T-helper 2 cell treated with Interferon-gamma antibody and Interleukin-4, amounts not matched to agents 5 μg/mL and 100 μg/mL, for 36 hours (primary cell): ENCODE measurements around the gene CTSK.

Experiments
- DNase-seq: peaks from one replicate; pipeline ENCODE4 v3.0.0; 2021; ENCODE audit warnings: low spot score
- H3K27ac Mint-ChIP-seq: one replicate; pipeline ENCODE4 v1.8.0; 2021; ENCODE audit warnings: mild to moderate bottlenecking, mixed read lengths
- H3K27me3 Mint-ChIP-seq: one replicate; pipeline ENCODE4 v1.8.0; 2021; ENCODE audit warnings: low read depth, mixed read lengths
- H3K36me3 Mint-ChIP-seq: one replicate; pipeline ENCODE4 v1.8.0; 2021; ENCODE audit warnings: low read depth, mixed read lengths
- H3K4me1 Mint-ChIP-seq: one replicate; pipeline ENCODE4 v1.8.0; 2021; ENCODE audit warnings: low read depth, mixed read lengths
- H3K4me3 Mint-ChIP-seq: one replicate; pipeline ENCODE4 v1.8.0; 2022; ENCODE audit warnings: mild to moderate bottlenecking, moderate library complexity, mixed read lengths
- H3K9me3 Mint-ChIP-seq: one replicate; pipeline ENCODE4 v1.8.0; 2021; ENCODE audit warnings: mixed read lengths

Gene CTSK

DNA sequence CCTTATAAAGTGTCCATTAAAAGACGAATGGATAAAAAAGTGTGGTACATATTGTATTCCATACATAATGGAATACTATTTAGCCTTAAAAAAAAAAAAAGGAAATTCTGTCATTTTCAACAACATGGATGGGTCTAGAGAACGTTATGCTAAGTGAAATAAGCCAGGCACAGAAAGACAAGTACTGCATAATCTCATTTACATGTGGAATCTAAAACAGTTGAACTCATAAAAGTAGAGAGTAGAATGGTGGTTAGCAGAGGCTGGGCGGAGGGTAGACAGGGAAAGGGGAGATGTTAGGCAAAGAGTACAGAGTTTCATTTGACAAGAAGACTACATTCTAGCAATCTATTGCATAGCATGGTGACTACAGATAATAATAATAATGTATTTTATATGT lies 45.0 kb downstream of the CTSK start:
- Mint-ChIP-seq H3K27me3 (no peaks in the 10 kb centered on the region), H3K4me3 (peak overlapping the region; percentile 14), H3K4me1 (peaks cover 37% of the 10 kb centered on the region), H3K27ac (peak overlapping the region; percentile 0), H3K9me3 (peaks cover 6% of the 10 kb centered on the region), H3K36me3 (peaks cover 44% of the 10 kb centered on the region)
- no peak for DNase-seq

DNA sequence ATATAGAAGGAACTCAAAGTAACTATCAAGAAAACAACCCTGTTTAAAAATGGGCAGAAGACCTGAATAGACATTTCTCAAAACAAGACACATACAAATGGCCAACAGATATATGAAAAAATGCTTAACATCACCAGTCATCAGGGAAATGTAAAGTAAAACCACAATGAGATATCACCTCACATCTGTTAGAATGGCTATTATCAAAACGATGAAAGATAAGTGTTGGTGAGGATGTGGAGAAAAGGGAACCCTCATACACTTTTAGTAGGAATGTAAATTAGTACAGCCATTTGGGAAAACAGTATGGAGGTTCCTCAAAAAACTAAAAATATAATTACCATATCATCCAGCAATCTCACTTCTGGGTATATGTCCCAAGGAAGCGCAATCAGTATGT lies 45.5 kb downstream of the CTSK start:
- Mint-ChIP-seq H3K27ac (no peak overlapping the region), H3K4me1 (peaks cover 37% of the 10 kb centered on the region), H3K27me3 (no peaks in the 10 kb centered on the region), H3K9me3 (peaks cover 6% of the 10 kb centered on the region), H3K4me3 (peak overlapping the region; percentile 14), H3K36me3 (peaks cover 49% of the 10 kb centered on the region)
- DNase-seq = no peak

DNA sequence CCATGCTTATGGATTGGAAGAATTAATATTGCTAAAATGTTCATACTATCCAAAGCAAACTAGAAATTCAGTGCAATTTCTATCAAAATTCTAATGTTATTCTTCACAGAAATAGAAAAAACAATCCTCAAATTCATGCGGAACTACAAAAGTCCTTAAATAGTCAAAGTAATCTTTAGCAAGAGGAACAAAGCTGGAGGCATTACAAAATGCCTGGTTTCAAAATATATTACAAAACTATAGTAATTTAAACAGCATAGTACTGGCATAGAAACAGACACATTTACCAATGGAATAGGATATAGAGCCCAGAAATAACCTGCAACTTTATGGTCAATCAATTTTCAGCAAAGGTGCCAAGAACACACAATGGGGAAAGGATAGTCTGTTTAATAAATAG lies 46.3 kb downstream of the CTSK start:
- no peak overlapping the region for H3K4me3 Mint-ChIP-seq
- no peak for DNase-seq
- peaks cover 6% of the 10 kb centered on the region for H3K9me3 Mint-ChIP-seq
- H3K27me3 Mint-ChIP-seq = no peaks in the 10 kb centered on the region
- H3K27ac Mint-ChIP-seq = no peak overlapping the region
- peaks cover 31% of the 10 kb centered on the region for H3K4me1 Mint-ChIP-seq
- H3K36me3 Mint-ChIP-seq = peaks cover 52% of the 10 kb centered on the region

DNA sequence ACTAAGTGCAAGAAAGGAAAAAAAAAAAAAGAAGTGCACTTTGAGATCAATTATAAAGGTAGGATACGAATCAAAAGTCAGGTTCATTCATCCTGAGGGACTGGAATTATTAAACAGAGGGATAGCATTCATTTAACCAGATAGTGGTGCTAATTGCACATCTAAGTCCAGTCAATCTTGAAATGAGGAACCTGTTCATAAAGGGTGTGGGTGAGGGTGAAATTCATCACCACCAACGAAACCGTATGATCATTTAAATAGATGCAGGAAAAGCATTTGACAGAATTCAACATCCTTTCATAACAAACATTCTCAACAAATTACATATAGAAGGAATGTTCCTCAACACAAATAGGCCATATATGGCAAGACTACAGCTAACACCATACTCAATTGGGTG lies 48.0 kb downstream of the CTSK start:
- no peak overlapping the region for H3K27ac Mint-ChIP-seq
- peaks cover 6% of the 10 kb centered on the region for H3K9me3 Mint-ChIP-seq
- H3K36me3 Mint-ChIP-seq = peaks cover 53% of the 10 kb centered on the region
- H3K27me3 Mint-ChIP-seq = no peaks in the 10 kb centered on the region
- no peak for DNase-seq
- H3K4me3 Mint-ChIP-seq = no peak overlapping the region
- peaks cover 28% of the 10 kb centered on the region for H3K4me1 Mint-ChIP-seq

DNA sequence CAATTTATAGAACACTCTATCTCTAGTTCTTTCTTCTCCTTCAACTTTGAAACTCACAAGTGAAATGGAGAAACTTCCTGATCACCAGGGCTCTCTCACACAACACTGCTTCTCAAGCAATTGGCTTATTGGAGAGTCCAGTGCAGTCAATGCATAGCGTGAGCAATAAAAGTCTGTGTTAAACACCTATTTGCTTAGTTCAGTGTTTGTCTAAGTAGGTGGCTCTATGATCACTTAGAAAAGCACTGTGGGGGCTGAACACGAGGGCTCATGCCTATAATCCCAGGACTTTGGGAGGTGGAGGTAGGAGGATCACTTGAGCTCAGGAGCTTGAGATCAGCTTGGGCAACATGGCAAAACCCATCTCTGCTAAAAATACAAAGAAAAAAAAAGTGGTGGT lies 54.6 kb downstream of the CTSK start:
- Mint-ChIP-seq H3K4me3 (no peak overlapping the region), H3K9me3 (no peaks in the 10 kb centered on the region), H3K27me3 (no peaks in the 10 kb centered on the region), H3K27ac (no peak overlapping the region), H3K4me1 (peaks cover 12% of the 10 kb centered on the region), H3K36me3 (peaks cover 48% of the 10 kb centered on the region)
- no peak for DNase-seq

DNA sequence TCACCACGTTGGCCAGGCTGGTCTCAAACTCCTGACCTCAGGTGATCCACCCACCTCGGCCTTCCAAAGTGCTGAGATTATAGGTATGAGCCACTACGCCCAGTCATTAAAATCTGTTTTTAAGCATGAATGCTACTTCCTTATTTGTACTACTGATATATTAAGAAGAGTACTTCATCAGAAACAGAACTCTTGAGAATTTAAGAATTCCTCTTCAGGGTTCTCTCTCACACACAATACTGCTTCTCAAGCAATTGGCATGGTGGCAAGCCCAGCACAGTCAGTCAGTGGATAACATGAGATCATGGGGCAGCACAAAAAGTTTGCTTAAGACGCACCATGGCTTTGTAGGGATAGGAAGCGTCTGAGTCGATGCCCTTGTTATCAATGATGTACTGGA lies 56.6 kb downstream of the CTSK start:
- no peak overlapping the region for H3K27ac Mint-ChIP-seq
- no peaks in the 10 kb centered on the region for H3K27me3 Mint-ChIP-seq
- no peak for DNase-seq
- H3K4me1 Mint-ChIP-seq = peaks cover 12% of the 10 kb centered on the region
- no peak overlapping the region for H3K4me3 Mint-ChIP-seq
- H3K9me3 Mint-ChIP-seq = no peaks in the 10 kb centered on the region
- H3K36me3 Mint-ChIP-seq = peaks cover 42% of the 10 kb centered on the region

DNA sequence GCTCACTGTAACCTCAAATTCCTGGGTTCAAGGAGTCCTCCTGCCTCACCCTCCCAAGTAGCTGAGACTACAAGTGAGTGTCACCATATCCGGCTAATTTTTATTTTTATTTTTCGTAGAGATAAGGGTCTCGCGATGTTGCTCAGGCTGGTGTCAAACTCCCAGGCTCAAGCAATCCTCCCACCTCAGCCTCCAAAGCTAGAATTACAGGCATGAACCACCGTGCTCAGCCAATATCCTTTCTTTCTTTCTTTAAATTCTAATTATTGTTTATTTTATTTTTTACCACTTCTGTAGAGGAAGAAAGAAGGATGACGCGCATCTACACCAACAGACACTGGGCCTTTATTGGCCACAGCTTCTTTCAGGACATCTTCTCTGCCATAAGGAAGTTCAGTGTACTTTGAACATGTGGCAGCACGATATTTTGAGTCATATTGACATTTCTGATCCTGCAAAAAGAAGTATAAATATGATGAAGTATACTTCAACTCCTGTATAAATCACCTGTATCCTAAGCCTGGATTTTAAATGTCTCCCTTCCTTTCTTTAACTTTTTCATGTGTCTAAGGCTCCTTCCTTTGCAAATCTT lies 58.2 kb downstream of the CTSK start:
- Mint-ChIP-seq H3K27me3 (no peaks in the 10 kb centered on the region), H3K36me3 (peaks cover 39% of the 10 kb centered on the region), H3K27ac (peak overlapping the region; percentile 69), H3K4me3 (peak overlapping the region; percentile 14), H3K4me1 (peaks cover 12% of the 10 kb centered on the region), H3K9me3 (no peaks in the 10 kb centered on the region)
- no peak for DNase-seq

DNA sequence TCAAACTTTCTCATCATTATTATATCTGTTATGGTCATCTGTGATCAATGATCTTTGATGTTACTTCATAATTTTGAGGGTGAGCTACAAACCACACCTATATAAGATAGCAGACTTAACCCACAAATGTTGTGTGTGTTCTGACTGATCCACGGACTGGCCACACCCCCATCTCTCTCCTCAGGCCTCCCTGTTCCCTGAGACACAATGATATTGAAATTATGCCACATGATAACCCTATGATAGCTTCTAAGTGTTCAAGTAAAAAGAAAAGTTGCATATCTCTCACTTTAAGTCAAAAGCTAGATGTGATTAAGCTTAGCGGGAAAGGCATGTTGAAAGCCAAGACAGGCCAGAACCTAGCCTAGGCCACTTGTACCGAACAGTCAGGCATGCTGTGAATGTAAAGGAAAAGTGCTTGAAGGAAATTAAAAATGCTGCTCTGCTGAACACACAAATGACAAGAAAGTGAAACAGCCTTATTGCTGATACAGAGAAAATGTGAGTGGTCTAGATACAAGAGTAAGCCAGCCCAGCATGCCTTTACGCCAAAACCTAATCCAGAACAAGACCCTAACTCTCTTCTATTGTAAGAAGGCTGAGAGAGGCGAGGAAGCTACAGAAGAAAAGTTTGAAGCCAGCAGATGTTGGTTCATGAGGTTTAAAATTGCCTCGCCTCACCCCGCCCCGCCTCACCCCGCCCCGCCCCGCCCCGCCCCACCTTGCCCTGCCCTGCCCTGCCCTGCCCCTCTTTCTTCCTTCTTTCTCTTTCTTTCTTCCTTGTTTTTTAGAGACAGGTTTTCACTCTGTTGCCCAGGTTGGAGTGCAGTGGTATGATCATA lies 59.0 kb downstream of the CTSK start:
- peaks cover 38% of the 10 kb centered on the region for H3K36me3 Mint-ChIP-seq
- no peaks in the 10 kb centered on the region for H3K27me3 Mint-ChIP-seq
- H3K4me1 Mint-ChIP-seq = peaks cover 12% of the 10 kb centered on the region
- H3K4me3 Mint-ChIP-seq = peak overlapping the region; percentile 18
- peak overlapping the region; percentile 69 for H3K27ac Mint-ChIP-seq
- no peaks in the 10 kb centered on the region for H3K9me3 Mint-ChIP-seq
- no peak for DNase-seq
